HG03103 (cell line): Measurements from ENCODE around the gene TMEM235.
"Not testable (repeated sequence)": the region's sequence is repeated elsewhere in the genome, so short reads cannot be mapped to it uniquely, and the experiment has no call there.

ENCODE experiments used
- ATAC-seq: cut with Tn5 transposase; IDR thresholded peaks from one replicate; pipeline ENCODE4 v1.9.1; 2021; ENCODE audit warnings: low read depth; ENCODE audit not compliant: unreplicated experiment

TMEM235 gene

DNA sequence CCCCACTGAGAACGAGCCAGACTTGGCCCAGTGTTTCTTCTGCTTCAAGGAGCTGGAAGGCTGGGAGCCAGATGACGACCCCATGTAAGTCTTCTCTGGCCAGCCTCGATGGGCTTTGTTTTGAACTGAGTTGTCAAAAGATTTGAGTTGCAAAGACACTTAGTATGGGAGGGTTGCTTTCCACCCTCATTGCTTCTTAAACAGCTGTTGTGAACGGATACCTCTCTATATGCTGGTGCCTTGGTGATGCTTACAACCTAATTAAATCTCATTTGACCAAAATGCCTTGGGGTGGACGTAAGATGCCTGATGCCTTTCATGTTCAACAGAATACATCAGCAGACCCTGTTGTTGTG lies 16.7 kb upstream of the TMEM235 start:
- no peak for ATAC-seq

DNA sequence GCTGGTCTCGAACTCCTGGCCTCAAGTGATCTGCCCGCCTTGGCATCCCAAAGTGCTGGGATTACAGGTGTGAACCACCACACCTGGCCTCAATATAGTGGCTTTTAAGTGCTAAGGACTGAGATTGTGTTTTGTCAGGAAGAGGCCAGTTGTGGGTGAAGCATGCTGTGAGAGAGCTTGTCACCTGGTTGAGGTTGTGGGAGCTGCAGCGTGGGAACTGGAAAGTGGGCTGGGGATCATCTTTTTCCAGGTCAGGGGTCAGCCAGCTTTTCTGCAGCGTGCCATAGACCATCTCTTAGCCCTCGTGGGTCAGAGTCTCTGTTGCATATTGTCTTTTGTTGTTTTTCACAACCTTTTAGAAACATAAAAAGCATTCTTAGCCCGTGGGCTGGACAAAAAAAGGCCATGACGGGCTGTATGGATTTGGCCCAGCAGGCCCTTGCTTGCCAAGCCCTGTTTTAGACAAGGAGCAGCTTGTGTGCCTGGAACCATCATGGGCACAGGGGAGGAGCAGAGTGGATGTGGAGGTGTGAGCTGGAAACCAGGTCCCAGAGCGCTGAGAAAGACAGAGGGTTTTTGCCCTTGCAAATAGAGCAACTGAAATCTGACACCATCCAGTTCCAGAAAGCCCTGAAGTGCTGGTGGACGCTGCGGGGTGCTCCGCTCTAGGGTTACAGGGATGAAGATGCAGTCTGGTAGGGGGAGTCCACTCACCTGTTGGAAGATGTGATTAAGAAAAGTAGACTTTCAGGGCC lies 11.9 kb upstream of the TMEM235 start:
- ATAC-seq, result no peak

DNA sequence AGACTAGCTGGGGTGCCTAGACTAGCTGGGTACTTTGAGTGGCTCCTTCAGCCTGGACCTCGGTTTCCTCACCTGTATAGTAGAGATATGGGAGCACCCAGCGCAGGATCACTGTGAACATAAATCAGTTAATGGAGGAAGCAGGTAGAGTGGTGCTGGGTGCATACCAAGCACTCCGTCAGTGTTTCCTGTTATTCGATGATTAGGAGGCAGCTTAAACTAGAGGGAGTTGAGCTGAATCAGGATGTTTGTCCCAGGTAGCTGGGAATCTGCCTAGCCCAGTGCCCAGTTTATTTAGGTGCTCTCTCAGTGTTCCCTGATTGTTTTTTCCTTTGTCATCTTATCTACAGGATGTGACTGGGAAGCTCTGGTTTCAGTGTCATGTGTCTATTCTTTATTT lies 8.4 kb upstream of the TMEM235 start:
- ATAC-seq, result no peak

DNA sequence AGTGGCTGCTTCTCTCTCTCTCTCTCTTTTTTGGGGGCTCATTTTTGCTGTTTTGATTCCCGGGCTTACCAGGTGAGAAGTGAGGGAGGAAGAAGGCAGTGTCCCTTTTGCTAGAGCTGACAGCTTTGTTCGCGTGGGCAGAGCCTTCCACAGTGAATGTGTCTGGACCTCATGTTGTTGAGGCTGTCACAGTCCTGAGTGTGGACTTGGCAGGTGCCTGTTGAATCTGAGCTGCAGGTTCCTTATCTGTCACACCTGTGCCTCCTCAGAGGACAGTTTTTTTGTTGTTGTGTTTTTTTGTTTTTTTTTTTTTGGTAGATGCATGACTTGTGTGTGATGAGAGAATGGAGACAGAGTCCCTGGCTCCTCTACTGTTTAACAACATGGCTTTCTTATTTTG lies 7.7 kb upstream of the TMEM235 start:
- no peak for ATAC-seq

DNA sequence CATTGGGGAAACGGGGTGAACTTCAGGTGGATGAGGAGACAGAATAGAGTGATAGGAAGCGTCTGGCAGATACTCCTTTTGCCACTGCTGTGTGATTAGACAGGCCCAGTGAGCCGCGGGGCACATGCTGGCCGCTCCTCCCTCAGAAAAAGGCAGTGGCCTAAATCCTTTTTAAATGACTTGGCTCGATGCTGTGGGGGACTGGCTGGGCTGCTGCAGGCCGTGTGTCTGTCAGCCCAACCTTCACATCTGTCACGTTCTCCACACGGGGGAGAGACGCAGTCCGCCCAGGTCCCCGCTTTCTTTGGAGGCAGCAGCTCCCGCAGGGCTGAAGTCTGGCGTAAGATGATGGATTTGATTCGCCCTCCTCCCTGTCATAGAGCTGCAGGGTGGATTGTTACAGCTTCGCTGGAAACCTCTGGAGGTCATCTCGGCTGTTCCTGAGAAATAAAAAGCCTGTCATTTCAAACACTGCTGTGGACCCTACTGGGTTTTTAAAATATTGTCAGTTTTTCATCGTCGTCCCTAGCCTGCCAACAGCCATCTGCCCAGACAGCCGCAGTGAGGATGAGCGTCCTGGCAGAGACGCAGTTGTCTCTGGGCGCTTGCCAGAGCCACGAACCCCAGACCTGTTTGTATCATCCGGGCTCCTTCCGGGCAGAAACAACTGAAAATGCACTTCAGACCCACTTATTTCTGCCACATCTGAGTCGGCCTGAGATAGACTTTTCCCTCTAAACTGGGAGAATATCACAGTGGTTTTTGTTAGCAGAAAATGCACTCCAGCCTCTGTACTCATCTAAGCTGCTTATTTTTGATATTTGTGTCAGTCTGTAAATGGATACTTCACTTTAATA lies 7.0 kb upstream of the TMEM235 start:
- ATAC-seq, result no peak

DNA sequence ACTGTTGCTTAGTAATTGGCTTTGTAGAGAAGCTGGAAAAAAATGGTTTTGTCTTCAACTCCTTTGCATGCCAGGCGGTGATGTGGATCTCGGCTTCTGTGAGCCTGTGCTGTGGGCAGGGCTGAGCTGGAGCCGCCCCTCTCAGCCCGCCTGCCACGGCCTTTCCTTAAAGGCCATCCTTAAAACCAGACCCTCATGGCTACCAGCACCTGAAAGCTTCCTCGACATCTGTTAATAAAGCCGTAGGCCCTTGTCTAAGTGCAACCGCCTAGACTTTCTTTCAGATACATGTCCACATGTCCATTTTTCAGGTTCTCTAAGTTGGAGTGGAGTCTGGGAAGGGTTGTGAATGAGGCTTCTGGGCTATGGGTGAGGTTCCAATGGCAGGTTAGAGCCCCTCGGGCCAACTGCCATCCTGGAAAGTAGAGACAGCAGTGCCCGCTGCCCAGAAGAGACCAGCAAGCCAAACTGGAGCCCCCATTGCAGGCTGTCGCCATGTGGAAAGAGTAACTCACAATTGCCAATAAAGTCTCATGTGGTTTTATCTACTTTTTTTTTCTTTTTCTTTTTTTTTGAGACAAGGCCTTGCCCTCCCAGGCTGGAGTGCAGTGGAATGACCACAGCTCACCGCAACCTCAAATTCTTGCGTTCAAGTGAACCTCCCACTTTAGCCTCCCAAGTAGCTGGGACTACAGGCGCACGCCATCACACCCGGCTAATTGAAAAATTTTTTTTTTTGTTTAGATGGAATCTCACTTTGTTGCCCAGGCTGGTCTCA lies 6.2 kb upstream of the TMEM235 start:
- ATAC-seq, result no peak

DNA sequence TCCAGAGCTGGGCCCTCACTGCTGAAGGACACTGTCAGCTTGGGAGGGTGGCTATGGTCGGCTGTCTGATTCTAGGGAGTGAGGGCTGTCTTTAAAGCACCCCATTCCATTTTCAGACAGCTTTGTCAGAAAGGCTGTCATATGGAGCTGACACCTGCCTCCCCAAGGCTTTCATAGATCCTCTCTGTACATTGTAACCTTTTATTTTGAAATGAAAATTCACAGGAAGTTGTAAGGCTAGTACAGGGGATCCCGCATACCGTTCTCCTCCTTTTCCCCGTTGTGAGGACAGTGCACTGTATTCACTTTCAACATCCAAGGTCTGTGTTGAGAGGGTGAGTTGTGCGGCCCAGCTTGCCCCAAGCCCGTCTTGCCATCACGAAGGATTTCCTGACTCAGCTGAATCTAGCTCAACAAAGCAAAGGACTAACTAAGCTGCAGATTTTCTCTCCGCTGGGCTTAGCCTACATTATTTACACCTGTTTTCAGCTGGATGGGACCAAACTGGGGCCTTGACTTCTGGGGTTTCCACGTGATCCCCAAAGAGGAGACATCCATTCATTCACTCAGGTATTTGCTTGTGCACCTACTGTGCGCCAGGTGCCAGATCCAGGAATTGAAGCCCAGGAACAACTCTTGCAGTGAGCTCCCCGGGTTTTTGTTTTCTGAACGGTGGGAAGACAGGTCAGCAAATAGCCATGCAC lies 5.2 kb upstream of the TMEM235 start:
- no peak for ATAC-seq

DNA sequence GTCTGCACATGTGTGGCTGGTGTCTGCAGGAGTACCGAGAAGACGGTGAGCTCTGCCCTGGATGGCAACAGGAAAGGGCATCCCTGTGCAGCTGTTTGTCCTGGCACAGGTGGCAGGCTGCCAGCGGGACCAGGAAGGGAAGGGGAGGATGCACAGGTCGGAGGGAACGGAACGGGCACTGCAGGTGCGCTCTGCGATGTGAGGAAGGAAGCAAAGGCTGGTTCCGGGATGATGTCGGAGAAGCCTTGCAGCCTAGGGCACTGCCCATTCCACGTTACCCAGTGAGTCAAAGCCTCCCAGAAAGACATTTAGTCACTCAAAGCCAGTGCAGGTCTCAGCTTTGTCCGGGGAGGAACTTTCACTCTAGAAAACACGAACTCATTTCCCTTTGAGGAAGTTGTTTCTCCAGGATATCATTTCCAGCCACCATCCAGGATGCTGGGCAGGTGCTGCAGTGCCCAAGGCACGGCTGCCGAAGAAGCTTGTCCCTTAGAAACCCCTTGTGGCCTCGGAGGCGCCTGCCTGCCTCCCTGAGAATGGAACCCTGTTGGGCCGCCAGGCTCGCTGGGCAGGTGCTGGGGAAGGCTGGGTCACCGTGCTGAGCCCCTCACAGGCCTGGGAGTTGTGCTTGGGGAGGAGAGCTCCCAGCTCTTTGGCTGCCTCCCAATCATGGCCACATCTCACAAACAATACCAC lies 4.5 kb upstream of the TMEM235 start:
- ATAC-seq, result no peak

DNA sequence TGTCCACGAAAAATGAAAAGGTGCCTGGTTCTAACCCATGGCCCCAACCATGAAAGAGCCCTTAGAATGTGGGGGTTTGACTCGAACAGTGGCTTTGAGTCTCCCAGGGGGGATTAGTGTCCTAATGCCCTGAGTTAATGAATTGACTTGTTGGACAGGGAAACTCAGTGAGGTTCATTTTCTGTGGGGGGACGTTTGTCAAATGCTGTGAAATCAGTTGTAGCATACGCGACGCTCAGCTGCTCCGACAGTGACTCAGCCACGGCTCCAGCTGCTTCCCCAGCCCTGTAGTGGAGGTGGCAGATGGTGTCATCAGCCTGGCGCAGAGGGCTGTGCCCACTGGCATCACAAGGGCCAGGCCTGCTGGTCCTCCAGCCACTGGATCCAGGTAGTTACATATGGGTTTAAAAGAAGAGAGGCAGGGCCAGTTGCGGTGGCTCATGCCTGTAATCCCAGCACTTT lies 3.9 kb upstream of the TMEM235 start:
- ATAC-seq, result no peak

DNA sequence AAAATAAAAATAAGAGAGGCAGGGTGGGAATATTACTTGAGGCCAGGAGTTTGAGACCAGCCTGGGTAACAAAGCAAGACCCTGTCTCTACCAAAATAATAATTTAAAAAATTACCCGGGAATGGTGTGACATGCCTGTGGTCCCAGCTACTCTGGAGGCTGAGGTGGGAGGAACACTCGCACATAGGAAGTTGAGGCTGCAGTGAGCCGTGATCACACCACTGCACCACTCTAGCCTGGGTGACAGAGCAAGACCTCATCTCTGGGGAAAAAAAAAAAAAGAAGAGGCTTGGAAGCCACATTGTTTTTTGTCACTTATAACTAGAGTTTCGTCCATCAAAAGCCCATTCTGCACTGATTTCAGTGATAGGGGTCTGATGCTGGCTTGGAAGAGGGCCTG lies 3.3 kb upstream of the TMEM235 start:
- ATAC-seq, result no peak

DNA sequence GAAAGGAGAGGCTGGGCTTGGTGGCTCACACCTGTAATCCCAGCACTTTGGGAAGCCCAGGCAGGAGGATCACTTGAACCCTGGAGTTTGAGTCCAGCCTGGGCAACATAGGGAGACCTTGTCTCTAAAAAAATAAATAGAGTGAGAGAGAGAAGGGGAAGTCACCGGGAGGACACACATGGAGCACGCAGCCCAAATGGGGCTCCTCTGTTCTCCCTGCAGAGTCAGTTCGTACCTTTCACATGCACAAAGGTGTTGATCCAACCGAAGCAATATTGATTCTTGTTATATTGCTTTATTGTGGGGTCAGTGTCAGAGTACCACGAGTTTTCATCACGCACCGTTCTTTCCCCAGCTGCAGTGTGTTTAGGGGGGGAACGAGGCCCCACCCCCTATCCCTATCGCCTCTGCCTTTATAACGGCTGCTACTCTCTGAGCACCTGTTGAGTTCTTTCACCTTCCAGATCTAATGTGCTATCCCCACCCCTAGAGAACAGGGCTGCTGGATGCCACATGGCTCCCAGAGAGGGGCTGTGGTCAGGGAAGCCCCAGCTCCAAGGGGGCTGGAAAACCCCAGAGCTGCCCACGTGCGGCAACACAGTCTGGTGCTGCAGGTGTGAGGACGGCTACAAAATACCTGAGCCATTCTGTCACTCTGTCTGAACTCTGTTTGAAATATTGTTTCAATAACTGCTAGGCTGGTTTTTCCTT lies 1.0 kb upstream of the TMEM235 start:
- no peak for ATAC-seq

DNA sequence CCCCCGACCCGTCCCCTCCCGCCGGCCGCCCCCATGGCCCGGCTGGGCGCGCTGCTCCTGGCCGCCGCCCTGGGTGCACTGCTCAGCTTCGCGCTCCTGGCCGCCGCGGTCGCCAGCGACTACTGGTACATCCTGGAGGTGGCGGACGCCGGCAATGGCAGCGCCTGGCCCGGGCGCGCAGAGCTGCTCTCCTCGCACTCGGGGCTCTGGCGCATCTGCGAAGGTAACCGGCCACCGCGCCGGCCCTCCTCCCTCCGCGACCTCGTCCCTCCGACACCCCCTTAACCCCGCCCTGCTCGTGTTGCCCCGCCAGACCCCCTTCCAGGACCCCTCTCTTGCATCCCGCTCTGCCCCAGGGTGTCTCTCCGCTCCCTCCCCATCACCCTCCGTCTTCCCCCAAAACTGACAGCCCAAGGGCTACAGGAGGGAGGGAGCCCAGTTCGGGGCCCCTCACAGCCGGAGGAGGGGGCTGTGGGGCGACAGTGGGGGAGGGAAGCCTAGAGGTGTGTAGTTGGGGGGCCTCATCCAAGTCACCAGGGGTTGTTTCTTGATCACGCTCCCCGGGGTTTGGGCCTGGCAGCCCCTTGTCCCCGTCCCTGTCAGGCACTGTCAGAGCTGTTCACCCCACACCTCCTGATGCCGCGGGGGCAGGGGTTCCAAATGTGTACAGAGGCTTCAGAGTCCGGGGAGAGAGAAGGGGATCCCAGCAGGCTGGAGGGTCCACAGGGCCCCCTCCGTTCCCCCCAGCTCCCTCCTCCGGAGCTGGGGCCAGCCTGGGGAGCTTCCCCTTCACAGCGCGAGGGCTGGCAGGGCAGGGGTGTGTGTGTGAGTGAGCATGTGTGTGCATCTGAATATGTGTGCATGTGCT lies 794 bp downstream of the TMEM235 start:
- ATAC-seq, result no peak

DNA sequence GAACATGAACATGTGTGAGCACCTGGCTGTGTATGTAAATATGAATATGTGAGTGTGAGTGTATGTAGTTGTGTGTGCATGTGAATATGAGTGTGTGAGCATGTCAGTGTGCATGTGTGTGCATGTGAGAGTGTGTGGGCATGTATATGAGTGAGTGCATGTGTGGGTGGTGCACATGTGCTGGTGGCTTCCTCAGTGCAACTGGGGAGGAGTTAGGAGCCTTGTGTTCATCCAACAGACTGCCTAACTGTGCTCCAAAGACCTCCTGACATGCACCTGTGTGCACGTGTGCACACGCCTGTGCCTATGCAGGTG lies 1.4 kb downstream of the TMEM235 start:
- ATAC-seq, result no peak

DNA sequence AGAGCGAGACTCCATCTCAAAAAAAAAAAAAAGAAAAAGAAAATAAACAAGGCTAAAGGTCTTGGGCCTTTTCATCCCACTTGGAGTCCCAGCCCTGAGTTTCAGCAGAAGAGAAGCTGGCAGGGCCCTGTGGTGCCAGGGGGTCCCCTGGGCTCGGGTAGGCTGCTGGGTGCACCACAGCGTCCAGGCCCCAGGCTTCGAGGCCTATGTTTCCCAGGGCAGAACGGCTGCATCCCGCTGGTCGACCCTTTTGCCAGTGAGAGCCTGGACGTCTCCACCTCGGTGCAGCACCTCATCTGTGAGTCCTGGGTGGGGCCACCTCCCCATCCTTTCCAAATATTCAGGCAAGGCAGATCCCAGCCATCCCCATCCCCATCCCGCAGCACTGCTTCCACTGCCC lies 2.2 kb downstream of the TMEM235 start:
- no peak for ATAC-seq

DNA sequence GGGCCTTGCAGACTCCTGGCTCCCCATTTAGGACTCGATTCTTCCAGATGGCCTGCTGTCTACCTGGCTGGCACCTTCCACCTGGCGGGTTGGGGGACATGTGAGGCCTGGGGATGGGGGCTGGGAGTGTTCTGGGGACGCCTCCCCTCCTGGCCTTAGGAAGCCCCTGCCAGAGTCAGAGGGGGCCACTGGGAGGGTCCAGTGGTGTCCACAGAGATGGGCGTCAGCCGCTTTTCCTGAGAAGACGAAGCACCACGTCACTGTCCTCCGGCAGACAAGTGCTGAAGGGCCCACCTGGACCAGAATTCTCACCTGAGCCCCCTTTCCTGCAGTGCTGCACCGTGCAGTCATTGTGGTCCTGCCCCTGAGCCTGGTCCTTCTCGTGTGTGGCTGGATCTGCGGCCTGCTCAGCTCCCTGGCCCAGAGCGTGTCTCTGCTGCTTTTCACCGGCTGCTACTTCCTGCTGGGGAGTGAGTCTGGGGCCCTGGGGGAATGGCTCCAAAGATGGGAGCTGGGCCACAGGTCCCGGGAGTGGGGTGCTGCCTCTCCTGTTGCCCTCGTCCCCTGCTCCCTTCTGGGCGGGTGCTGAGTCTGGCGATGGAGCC lies 2.9 kb downstream of the TMEM235 start:
- ATAC-seq, result no peak

DNA sequence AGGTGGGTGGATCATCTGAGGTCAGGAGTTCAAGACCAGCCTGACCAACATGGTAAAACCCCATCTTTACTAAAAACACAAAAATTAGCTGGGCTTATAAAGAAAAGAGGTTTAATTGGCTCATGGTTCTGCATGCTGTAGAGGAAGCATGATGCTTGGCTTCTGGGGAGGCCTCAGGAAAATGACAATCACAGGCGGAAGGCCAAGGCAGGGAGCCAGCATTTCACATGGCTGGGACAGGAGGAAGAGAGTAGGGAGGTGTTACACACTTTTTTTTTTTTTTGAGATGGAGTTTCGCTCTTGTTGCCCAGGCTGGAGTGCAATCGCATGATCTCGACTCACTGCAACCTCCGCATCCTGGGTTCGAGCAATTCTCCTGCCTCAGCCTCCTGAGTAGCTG lies 3.6 kb downstream of the TMEM235 start:
- ATAC-seq, result not testable (repeated sequence)

DNA sequence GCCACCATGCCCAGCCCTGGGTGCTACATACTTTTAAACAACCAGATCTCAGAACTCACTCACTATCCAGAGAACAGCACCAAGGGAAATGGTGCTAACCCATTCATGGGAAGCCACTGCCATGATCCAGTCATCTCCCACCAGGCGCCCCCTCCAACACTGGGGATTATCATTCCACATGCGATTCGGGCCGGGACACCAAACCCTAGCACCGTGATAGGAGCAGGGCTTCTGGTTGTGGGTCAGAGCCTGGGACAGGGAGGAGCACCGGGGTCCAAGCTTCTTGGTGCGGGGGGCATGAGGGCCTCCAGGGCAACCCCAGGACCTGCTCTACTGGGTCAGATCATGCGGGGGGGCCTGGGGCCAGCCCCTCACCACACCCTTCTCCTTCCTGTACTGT lies 4.5 kb downstream of the TMEM235 start:
- no peak for ATAC-seq
